DMS114 treated with DMSO at 0.1 percent for 48 hours (cell line): Measurements from ENCODE around the gene COG5.

Experiments
- DNase-seq: peaks from one replicate; lab custom pipeline; 2025; ENCODE audit not compliant: unreplicated experiment; lab: John Stamatoyannopoulos, UW

The COG5 gene

DNA sequence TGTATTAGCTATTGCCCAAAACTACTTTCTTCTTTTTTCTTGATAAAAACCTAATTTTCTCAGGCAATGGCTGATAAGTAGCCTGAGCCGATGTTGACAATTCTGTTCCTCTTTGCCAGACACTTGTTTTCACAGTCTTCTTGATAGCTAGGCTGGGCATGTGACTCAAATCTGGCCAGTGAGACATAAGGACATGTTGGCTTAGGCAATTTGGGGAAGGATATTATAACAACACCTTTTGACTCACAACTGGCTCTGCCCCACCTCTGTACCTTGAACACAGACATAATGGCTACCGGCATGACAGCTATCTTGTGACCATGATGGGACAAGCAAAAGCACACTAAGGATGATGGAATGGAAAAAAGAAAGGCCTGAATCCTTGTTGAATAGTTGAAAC lies 166.7 kb downstream of the COG5 start:
- DNase-seq: no peak

DNA sequence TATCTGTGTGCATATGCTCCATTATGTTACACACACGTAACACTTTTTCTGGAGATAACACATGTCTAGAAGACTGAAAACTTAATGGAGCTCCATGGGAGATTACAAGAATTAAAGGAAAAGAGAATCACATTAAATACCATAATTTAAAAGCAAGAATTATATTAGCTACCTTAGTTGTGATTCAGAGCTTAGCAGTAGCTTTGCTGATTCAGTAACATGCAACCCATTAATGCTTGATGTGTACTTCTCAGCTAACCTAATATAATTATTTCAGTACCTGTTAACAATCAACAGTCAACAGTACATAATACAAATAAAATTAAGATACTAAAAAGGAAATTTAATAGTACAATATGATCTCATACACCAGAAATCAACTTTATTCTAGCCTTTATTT lies 167.6 kb downstream of the COG5 start:
- no peak for DNase-seq

DNA sequence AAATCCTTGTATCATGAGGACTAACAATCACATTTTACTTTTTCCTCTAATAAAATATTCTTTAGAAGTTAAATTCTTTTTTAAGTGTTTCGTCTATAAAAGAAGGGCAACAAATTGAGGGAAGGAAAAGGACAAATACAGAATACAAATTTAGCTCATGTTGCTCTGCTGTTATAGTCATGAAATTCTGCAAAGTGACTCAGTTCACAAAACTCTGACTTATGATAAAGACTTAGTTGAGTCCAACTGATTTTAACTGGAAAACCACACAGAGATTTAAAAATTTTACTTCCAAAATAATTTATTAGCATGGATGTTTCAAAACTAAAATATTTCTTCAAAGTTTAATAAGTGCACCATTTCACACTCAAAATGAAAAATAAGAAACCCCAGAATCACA lies 168.9 kb downstream of the COG5 start:
- DNase-seq: no peak

- no peak for DNase-seq
Measured at GRCh38 chr7:107394276-107394675, 169.4 kb downstream of the COG5 start.

GRCh38 chr7:107392830-107393229 lies 170.9 kb downstream of the COG5 start:
- DNase-seq: no peak

- no peak for DNase-seq
Measured at GRCh38 chr7:107390916-107391315, 172.8 kb downstream of the COG5 start.

DNA sequence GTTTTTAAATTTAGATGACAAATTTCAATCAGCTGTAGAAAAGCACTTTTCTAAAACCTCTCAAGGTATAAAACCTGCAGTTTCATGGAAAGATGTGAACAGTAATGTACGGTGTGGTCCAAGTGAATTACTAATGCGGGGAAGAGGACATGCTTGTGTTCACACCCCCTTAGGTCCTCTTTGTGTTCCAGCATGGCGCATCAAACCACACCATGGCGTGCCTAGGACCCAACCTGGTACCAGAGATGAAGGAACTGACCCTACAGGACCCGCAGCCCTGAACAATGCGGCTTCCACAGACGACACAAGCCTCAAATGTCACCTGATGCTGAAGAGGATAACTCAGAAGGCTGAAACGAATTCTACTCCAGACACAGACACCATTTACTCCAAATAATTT lies 175.1 kb downstream of the COG5 start:
- no peak for DNase-seq

- DNase-seq: no peak
Measured at GRCh38 chr7:107387573-107388219, 176.0 kb downstream of the COG5 start.

DNA sequence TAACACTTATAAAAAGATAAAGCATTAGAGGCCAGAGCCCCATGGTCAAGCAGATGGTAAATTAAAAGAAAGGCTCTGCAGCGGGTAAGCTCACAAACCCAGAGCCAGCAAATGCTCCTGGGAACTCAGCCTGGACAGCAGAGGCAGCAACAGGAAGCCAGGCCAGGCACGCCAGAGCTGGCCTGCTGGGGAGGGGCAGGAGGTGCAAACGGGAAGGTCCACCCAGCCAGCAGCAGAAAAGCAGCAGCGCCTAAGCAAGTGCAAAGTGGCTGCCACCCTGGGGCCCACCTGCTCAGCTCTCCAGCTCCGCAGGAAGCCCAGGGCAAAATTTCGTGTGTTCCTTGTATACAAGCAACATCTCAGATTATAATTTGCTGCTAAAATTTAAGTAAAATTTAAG lies 176.6 kb downstream of the COG5 start:
- no peak for DNase-seq

DNA sequence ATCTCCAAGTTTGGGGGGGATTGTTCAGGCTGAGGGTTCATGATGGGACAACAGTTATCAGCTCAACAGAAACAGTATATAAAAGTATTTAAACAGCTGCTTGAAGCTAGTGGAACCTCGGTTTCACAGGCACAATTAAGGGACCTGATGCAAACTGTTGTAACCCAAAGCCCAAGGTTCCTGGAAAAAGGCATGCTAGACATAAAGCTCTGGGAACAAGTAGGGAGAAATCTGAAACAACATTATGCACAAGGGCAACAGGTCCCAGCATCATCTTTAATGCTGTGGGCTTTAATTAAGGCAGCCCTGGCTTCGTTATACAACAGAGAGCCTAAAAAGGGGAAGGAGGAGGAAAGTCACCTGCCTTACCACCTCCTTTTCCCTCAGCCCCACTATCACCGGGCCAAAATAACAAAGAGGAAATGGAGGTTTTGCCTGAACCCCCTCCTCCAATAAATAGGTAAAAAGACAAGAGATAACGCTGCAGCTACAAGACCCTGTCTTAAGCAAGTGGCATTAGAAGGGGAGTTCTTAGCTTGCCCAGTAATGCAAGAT lies 177.1 kb downstream of the COG5 start:
- DNase-seq: no peak

DNA sequence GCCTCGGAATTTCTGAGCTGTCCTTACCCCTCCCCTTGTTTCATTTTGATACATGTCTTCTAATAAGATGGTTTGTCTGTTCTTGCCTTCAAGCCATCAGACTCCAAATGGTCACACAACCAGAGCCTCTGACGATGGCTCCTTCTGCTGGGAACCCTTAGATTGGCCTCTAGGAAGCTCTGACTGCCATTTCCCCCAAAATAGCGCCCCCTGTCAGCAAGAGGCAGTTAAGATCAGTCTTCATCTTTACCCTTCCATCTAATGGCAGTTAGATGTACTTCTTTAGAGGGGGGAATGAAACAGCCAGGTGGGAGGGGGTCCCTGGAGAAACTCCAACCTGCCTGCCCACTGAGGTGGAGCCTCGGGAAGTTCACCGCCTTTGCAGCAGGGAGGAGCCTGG lies 179.7 kb downstream of the COG5 start:
- DNase-seq: no peak

DNA sequence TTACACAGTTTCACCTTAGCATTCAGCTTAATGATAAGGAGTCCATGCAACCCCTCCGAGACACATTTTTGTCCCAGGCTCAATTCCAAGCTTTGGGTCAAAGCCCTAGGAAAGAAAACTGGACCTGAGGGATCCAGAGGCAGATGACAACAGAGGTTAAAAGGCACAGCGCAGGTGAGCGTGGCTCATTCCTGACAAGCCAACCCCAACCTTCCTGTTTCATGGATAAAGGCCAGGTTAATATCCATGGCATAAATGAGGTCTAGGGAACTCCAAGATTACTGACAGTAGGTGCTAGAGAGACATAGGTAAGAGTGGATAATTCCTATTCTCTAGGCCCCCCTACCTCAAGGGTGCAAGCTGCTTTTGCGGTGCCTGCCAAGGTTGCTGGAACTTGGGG lies 180.5 kb downstream of the COG5 start:
- no peak for DNase-seq

- DNase-seq: no peak
Measured at GRCh38 chr7:107381453-107381852, 182.3 kb downstream of the COG5 start.

DNA sequence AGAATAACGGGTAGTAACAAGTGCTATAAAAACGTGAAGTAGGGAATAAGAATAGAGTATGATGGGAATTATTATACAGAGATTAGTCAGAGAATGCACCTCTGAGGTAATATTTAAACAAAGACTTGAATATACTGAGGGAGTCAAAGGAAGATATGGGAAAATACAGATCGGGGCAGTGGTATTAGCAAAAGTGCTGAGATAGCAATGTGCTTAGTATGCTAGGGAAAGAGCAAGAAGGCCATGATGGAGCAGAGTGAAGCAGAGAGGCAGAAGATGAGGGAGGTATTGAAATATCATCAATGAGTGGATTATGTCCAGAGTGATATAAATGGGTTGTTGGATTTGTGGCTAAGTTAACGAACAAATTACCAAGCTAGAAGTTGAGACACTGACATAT lies 190.4 kb downstream of the COG5 start:
- no peak for DNase-seq

- DNase-seq: no peak
Measured at GRCh38 chr7:107372298-107372697, 191.4 kb downstream of the COG5 start.

- DNase-seq: no peak
Measured at GRCh38 chr7:107370816-107371215, 192.9 kb downstream of the COG5 start.

GRCh38 chr7:107364787-107365186 lies 198.9 kb downstream of the COG5 start:
- DNase-seq: no peak

DNA sequence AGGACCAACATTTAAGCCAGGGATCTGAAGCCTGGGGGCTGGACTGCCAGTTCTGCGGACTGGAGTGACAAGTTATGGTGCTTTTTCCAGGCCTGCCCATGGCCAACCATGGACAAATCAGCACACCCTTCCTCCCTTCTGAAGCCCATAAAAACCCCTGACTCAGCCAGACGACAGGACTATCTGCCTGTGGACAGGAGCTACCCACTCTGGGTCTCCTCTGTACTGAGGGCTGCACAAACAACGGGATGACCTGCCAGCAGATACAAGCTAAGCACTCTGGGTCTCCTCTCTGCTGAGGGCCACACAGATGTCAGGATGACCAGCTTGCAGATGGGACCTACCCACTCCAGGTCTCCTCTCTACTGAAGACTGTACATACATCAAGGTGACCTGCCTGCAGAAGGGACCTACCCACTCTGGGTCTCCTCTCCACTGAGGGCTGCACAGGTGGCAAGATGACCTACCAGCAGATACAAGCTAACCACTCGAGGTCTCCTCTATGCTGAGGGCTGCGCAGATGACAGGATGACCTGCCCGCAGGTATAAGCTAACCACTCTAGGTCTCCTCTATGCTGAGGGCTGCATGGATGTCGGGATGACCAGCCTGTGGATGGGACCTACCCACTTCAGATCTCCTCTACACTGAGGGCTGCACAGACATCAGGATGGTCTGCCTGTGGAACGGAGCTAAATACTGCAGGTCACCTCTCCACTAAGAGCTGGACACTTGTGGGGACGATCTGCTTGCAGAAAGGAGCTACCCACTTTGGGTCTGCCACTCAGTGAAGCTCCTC lies 204.0 kb downstream of the COG5 start:
- DNase-seq: no peak

- no peak for DNase-seq
Measured at GRCh38 chr7:107355616-107356015, 208.1 kb downstream of the COG5 start.

DNA sequence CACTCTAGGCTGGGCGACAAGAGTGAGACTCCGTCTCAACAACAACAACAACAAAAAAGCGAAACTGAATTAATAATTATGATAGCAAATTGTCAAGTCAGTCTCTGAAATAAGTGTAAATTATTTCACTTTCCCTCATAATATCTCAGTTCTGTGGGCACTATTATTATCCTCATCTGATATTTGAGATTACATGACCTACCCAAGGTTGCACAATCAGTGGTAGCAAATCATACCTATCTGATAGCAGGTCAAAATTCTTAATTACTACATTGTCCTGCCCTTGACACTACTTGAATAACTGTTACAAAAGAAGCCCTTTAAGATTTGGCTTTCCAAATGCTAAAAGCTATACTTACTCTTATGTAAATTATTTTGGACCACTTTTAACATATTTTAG lies 209.1 kb downstream of the COG5 start:
- no peak for DNase-seq

- no peak for DNase-seq
Measured at GRCh38 chr7:107353701-107354100, 210.0 kb downstream of the COG5 start.

DNA sequence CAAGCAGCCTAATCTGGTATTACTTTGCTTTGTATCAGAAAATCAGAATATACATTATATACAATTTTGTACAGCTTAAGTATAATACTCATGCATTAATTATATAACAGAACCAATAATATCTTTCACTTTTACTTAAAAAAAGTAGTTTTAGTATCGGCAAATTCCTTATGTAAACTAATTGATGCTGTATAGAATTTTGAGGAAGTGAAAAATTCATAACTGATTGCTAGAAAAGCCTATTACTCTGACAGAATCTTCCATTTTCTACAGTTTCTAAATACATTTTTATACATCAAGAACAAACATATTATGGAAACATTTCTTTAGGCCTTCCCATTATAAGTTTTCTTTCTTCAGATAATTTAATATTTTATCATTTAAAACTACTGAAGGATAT lies 217.8 kb downstream of the COG5 start:
- no peak for DNase-seq

GRCh38 chr7:107344799-107345198 lies 218.9 kb downstream of the COG5 start:
- no peak for DNase-seq
